Vagina (tissue), 2 donors: ENCODE results near the gene TPSG1. TPM values are rescaled to one million over a fixed set of nuclear protein-coding genes. Genes with fewer than 3 reads are reported as not detected.

ENCODE experiments used
- DNase-seq, 2 donors: peaks; one replicate each; pipeline ENCODE4 v3.0.0-alpha.2; 2017; ENCODE audit errors: extremely low spot score in 2 of 2
- H3K27ac ChIP-seq: fragments of 200-600 bp; sonication (generic); one replicate; pipeline ENCODE4 v1.5.1; 2019
- H3K27me3 ChIP-seq: fragments of 200-600 bp; sonication (generic); one replicate; pipeline ENCODE4 v1.5.1; 2019
- H3K36me3 ChIP-seq, 2 donors: fragments of 200-600 bp; sonication (generic); one replicate each; pipeline ENCODE4 v1.5.1; 2017 to 2019
- H3K4me1 ChIP-seq: fragments of 200-600 bp; sonication (generic); one replicate; pipeline ENCODE4 v1.5.1; 2019
- H3K4me3 ChIP-seq, 2 donors: fragments of 200-600 bp; sonication (generic); 1 replicate in 1 of 2; 2 replicates in 1 of 2; pipeline ENCODE4 v1.5.1; 2016 to 2019
- H3K9me3 ChIP-seq: fragments of 200-600 bp; sonication (generic); one replicate; pipeline ENCODE4 v1.5.1; 2019
- CTCF ChIP-seq, 3 experiments: fragments of 450-650 bp in 2 of 3; fragments of 200-600 bp in 1 of 3; sonication (generic) in 1 of 3; IDR thresholded peaks; one replicate each; pipeline ENCODE4 v1.5.1; 2017 to 2019; ENCODE audit warnings: antibody characterized with exemption in 3 of 3, mild to moderate bottlenecking in 2 of 3, moderate library complexity in 2 of 3
- POLR2A ChIP-seq, 2 donors: fragments of 450-650 bp; IDR thresholded peaks; one replicate each; pipeline ENCODE4 v1.6.1; 2017; ENCODE audit warnings: antibody characterized with exemption in 2 of 2, mild to moderate bottlenecking in 2 of 2, moderate library complexity in 2 of 2
- POLR2AphosphoS5 ChIP-seq, 2 donors: sonication (generic); formaldehyde crosslinking; IDR thresholded peaks; one replicate each; pipeline ENCODE4 v1.9.0; 2017; ENCODE audit warnings: antibody characterized with exemption in 2 of 2, mild to moderate bottlenecking in 2 of 2, low read depth in 1 of 2; ENCODE audit not compliant: insufficient read depth in 1 of 2
- intact Hi-C: fragments of 100-400 bp; cut with DNase I; formaldehyde crosslinking; loops from one replicate; pipeline ENCODE4 v1.15.1; 2023
- total RNA-seq: library from RNA; depleted of rRNA; stranded (reverse); fragments of >200 nt; gene quantifications from one replicate; pipeline ENCODE4 v1.2.3, GENCODE V29; 2016

TPSG1 gene
- total RNA-seq, 1 donor from 2014 or later = not detected

GRCh38 chr16:1197237-1197866 is 27.7 kb downstream of the TPSG1 start:
- no peak overlapping the region for H3K27ac ChIP-seq
- H3K9me3 ChIP-seq = no peaks in the 10 kb centered on the region
- no peak for DNase-seq
- H3K36me3 ChIP-seq = no peaks in the 10 kb centered on the region
- intact Hi-C loops = no loop called here
- H3K4me3 ChIP-seq = no peak overlapping the region
- no peaks in the 10 kb centered on the region for H3K4me1 ChIP-seq
- TF ChIP-seq POLR2AphosphoS5 (IDR thresholded peaks at IDR 0.05; ENCODE audit: insufficient read depth in 1 of 2, low read depth in 1 of 2) (no peak), POLR2A (IDR thresholded peaks at IDR 0.05) (no peak), CTCF (IDR thresholded peaks at IDR 0.05) (no peak)
- H3K27me3 ChIP-seq = no peaks in the 10 kb centered on the region

GRCh38 chr16:1196494-1196893 is 28.6 kb downstream of the TPSG1 start:
- intact Hi-C loops = no loop called here
- Histone ChIP-seq H3K36me3 (no peaks in the 10 kb centered on the region), H3K4me3 (no peak overlapping the region), H3K27me3 (no peaks in the 10 kb centered on the region), H3K9me3 (no peaks in the 10 kb centered on the region), H3K4me1 (no peaks in the 10 kb centered on the region), H3K27ac (no peak overlapping the region)
- no peak for DNase-seq
- TF ChIP-seq POLR2A (IDR thresholded peaks at IDR 0.05) = no peak
- TF ChIP-seq CTCF (IDR thresholded peaks at IDR 0.05) = no peak
- TF ChIP-seq POLR2AphosphoS5 (IDR thresholded peaks at IDR 0.05; ENCODE audit: insufficient read depth in 1 of 2, low read depth in 1 of 2) = no peak

- TF ChIP-seq POLR2AphosphoS5 (IDR thresholded peaks at IDR 0.05; ENCODE audit: insufficient read depth in 1 of 2, low read depth in 1 of 2) (no peak), POLR2A (IDR thresholded peaks at IDR 0.05) (no peak), CTCF (IDR thresholded peaks at IDR 0.05) (no peak)
- no peak for DNase-seq
- Histone ChIP-seq H3K4me1 (no peaks in the 10 kb centered on the region), H3K36me3 (no peaks in the 10 kb centered on the region), H3K4me3 (no peak overlapping the region), H3K27me3 (no peaks in the 10 kb centered on the region), H3K9me3 (no peaks in the 10 kb centered on the region), H3K27ac (no peak overlapping the region)
- intact Hi-C loops = no loop called here
Observed at GRCh38 chr16:1195393-1195666, 29.7 kb downstream of the TPSG1 start.

- no peak for DNase-seq
- Histone ChIP-seq H3K27me3 (no peaks in the 10 kb centered on the region), H3K4me1 (no peaks in the 10 kb centered on the region), H3K9me3 (no peaks in the 10 kb centered on the region), H3K27ac (no peak overlapping the region), H3K4me3 (no peak overlapping the region), H3K36me3 (no peaks in the 10 kb centered on the region)
- TF ChIP-seq POLR2AphosphoS5 (IDR thresholded peaks at IDR 0.05; ENCODE audit: insufficient read depth in 1 of 2, low read depth in 1 of 2) (no peak), CTCF (IDR thresholded peaks at IDR 0.05) (peak in 1 of 3 experiments; percentile 43)
- intact Hi-C loops = no loop called here
Observed at GRCh38 chr16:1194665-1195392, 30.2 kb downstream of the TPSG1 start.

GRCh38 chr16:1193825-1194581 is 31.1 kb downstream of the TPSG1 start:
- TF ChIP-seq POLR2A (IDR thresholded peaks at IDR 0.05) (no peak), CTCF (IDR thresholded peaks at IDR 0.05) (no peak), POLR2AphosphoS5 (IDR thresholded peaks at IDR 0.05; ENCODE audit: insufficient read depth in 1 of 2, low read depth in 1 of 2) (no peak)
- no peak for DNase-seq
- H3K27me3 ChIP-seq = no peaks in the 10 kb centered on the region
- H3K9me3 ChIP-seq = no peaks in the 10 kb centered on the region
- H3K36me3 ChIP-seq = no peaks in the 10 kb centered on the region
- intact Hi-C loops = no loop called here
- no peak overlapping the region for H3K4me3 ChIP-seq
- H3K27ac ChIP-seq = no peak overlapping the region
- no peaks in the 10 kb centered on the region for H3K4me1 ChIP-seq
